Measurements from ENCODE around the gene IL1RAPL1. TPM values are rescaled to one million over a fixed set of nuclear protein-coding genes. Genes with fewer than 3 reads are reported as not detected.

The IL1RAPL1 gene
- polyA plus RNA-seq, 1 of the 3 experiments (the other 2 are of a cell fraction) = 2.8 TPM

GRCh38 chrX:28884823-28885222 is 297.6 kb downstream of the IL1RAPL1 start:
- no peaks in the 10 kb centered on the region for H3K4me1 ChIP-seq (ENCODE audit: control insufficient read depth in 1 of 2, insufficient read depth in 2 of 2, low read depth in 1 of 2, low read length in 1 of 2)
- no peak for DNase-seq
- H3K9me2 ChIP-seq = no peaks in the 10 kb centered on the region
- no peaks in the 10 kb centered on the region for H3F3A ChIP-seq (replicated peaks; ENCODE audit: insufficient read depth)
- ChIA-PET CTCF (no interaction called here), POLR2A (no interaction called here)
- no peak overlapping the region for H3K4me3 ChIP-seq (ENCODE audit: low read depth in 2 of 2, low read length in 1 of 2)
- H3K9ac ChIP-seq = no peak overlapping the region
- H4K20me1 ChIP-seq (ENCODE audit: insufficient read depth) = no peaks in the 10 kb centered on the region
- no peak overlapping the region for H3K4me2 ChIP-seq
- TF ChIP-seq YY1 (IDR thresholded peaks at IDR 0.05; ENCODE audit: low read depth) (no peak), ZBTB33 (IDR thresholded peaks at IDR 0.05; ENCODE audit: borderline replicate concordance, low read depth) (no peak), NRF1 (IDR thresholded peaks at IDR 0.05; ENCODE audit: low read depth, low read length) (no peak), FOXJ3 (CRISPR knock-in tag; IDR thresholded peaks at IDR 0.05) (no peak), JUND (IDR thresholded peaks at IDR 0.05) (no peak), FOSL2 (IDR thresholded peaks at IDR 0.05; ENCODE audit: borderline replicate concordance, low read depth) (no peak), NFIC (IDR thresholded peaks at IDR 0.05; ENCODE audit: borderline replicate concordance) (no peak), RXRA (IDR thresholded peaks at IDR 0.05; ENCODE audit: borderline replicate concordance, low read depth) (no peak)
- H3K79me2 ChIP-seq (ENCODE audit: insufficient read depth) = no peaks in the 10 kb centered on the region
- WGBS (ENCODE audit: low lambda C conversion rate) = 11% methylated on average over 1 of the region's 1 CpG
- H3K9me3 ChIP-seq = no peaks in the 10 kb centered on the region
- no peak overlapping the region for H2AFZ ChIP-seq (ENCODE audit: low read depth)
- peaks cover 0 to 3% of the 10 kb centered on the region in 2 experiments for H3K36me3 ChIP-seq (replicated peaks in 1 of 2; ENCODE audit: control insufficient read depth in 1 of 2, insufficient read depth in 2 of 2, low read length in 1 of 2)
- H3K27me3 ChIP-seq (ENCODE audit: insufficient read depth) = peaks cover 6% of the 10 kb centered on the region; the same call in 1 of the 2 replicates
- no peak overlapping the region for H3K27ac ChIP-seq (ENCODE audit: low read depth in 2 of 2, low read length in 1 of 2)

GRCh38 chrX:28888416-28888815 is 301.2 kb downstream of the IL1RAPL1 start:
- no peaks in the 10 kb centered on the region for H3F3A ChIP-seq (replicated peaks; ENCODE audit: insufficient read depth)
- CTCF ChIA-PET = no interaction called here

More at GRCh38 chrX:28888416-28888815, 301.2 kb downstream of the IL1RAPL1 start:
- 9% methylated on average over 1 of the region's 1 CpG for WGBS (ENCODE audit: low lambda C conversion rate)
- TF ChIP-seq IRF3 (IDR thresholded peaks at IDR 0.05; ENCODE audit: low read depth, low read length) (no peak), MAX (IDR thresholded peaks at IDR 0.05; ENCODE audit: low read depth) (no peak), MEF2A (IDR thresholded peaks at IDR 0.05; ENCODE audit: borderline replicate concordance, low read depth) (no peak), NFIC (IDR thresholded peaks at IDR 0.05; ENCODE audit: borderline replicate concordance) (no peak), PBX3 (IDR thresholded peaks at IDR 0.05) (no peak), JUND (IDR thresholded peaks at IDR 0.05) (no peak), CHD2 (IDR thresholded peaks at IDR 0.05; ENCODE audit: low read length, partially characterized antibody) (no peak), SIN3A (IDR thresholded peaks at IDR 0.05; ENCODE audit: borderline replicate concordance, low read depth, low read length) (no peak), NRF1 (IDR thresholded peaks at IDR 0.05; ENCODE audit: low read depth, low read length) (no peak), SMC3 (IDR thresholded peaks at IDR 0.05; ENCODE audit: low read depth, low read length) (no peak), TAF1 (IDR thresholded peaks at IDR 0.05; ENCODE audit: borderline replicate concordance, low read depth, low read length) (no peak), CTCF (IDR thresholded peaks at IDR 0.05) (no peak)
- no peaks in the 10 kb centered on the region for H4K20me1 ChIP-seq (ENCODE audit: insufficient read depth)
- H2AFZ ChIP-seq (ENCODE audit: low read depth) = no peak overlapping the region
- H3K9ac ChIP-seq = no peak overlapping the region
- H3K36me3 ChIP-seq (replicated peaks in 1 of 2; ENCODE audit: control insufficient read depth in 1 of 2, insufficient read depth in 2 of 2, low read length in 1 of 2) = no peaks in the 10 kb centered on the region
- no peak overlapping the region for H3K4me3 ChIP-seq (ENCODE audit: low read depth in 2 of 2, low read length in 1 of 2)
- H3K79me2 ChIP-seq (ENCODE audit: insufficient read depth) = no peaks in the 10 kb centered on the region
- no peaks in the 10 kb centered on the region for H3K9me3 ChIP-seq
- no peak for DNase-seq
- peaks cover 8% of the 10 kb centered on the region; the same call in 1 of the 2 replicates for H3K27me3 ChIP-seq (ENCODE audit: insufficient read depth)
- no peaks in the 10 kb centered on the region for H3K4me1 ChIP-seq (ENCODE audit: control insufficient read depth in 1 of 2, insufficient read depth in 2 of 2, low read depth in 1 of 2, low read length in 1 of 2)
- H3K27ac ChIP-seq (ENCODE audit: low read depth in 2 of 2, low read length in 1 of 2) = no peak overlapping the region
- no peaks in the 10 kb centered on the region for H3K9me2 ChIP-seq
- POLR2A ChIA-PET = no interaction called here
- H3K4me2 ChIP-seq = no peak overlapping the region

Measured in SK-N-SH (cell line).